AG09309 (cell line): Measurements from ENCODE around the gene SATB2.

Experiments used
- DNase-seq: peaks from one replicate; pipeline ENCODE4 v3.0.0-alpha.2; 2010; ENCODE audit warnings: low read depth
- H3K4me3 ChIP-seq: 2 replicates; pipeline ENCODE4 v1.5.1; 2011; ENCODE audit warnings: mild to moderate bottlenecking, low read depth, low read length, moderate library complexity; ENCODE audit not compliant: control insufficient read depth
- CTCF ChIP-seq: IDR thresholded peaks from 2 replicates; pipeline ENCODE4 v1.5.1; 2011; ENCODE audit warnings: mild to moderate bottlenecking, low read depth, low read length, inconsistent platforms; ENCODE audit not compliant: insufficient read depth, control insufficient read depth; ENCODE audit errors: missing control alignments

SATB2 gene

GRCh38 chr2:199364153-199364552, 93.6 kb downstream of the SATB2 start:
- no peak for DNase-seq
- H3K4me3 ChIP-seq, result no peak overlapping the region
- TF ChIP-seq CTCF, result no peak

GRCh38 chr2:199356412-199356811, 101.3 kb downstream of the SATB2 start:
- DNase-seq, result no peak
- no peak overlapping the region for H3K4me3 ChIP-seq
- TF ChIP-seq CTCF, result no peak

- no peak for TF ChIP-seq CTCF
- no peak overlapping the region for H3K4me3 ChIP-seq
- DNase-seq, result no peak
Observed at GRCh38 chr2:199348871-199349270, 108.9 kb downstream of the SATB2 start.

GRCh38 chr2:199344012-199344411, 113.7 kb downstream of the SATB2 start:
- no peak overlapping the region for H3K4me3 ChIP-seq
- DNase-seq, result no peak

GRCh38 chr2:199342334-199342733, 115.4 kb downstream of the SATB2 start:
- DNase-seq, result no peak
- TF ChIP-seq CTCF, result no peak
- H3K4me3 ChIP-seq, result no peak overlapping the region

More at GRCh38 chr2:199344012-199344411, 113.7 kb downstream of the SATB2 start:
- no peak for TF ChIP-seq CTCF

GRCh38 chr2:199341123-199341522, 116.6 kb downstream of the SATB2 start:
- no peak for TF ChIP-seq CTCF
- no peak for DNase-seq
- no peak overlapping the region for H3K4me3 ChIP-seq
